Neural cell (in vitro differentiated cells): Measurements from ENCODE around the gene ZNF326. TPM values are rescaled to one million over a fixed set of nuclear protein-coding genes. Genes with fewer than 3 reads are reported as not detected.

Source experiments
- H2AFZ ChIP-seq: fragments of 200-600, 300-800 bp; sonication (generic), shearing (Covaris generic); 2 replicates; pipeline ENCODE4 v1.6.0; 2014; ENCODE audit warnings: low read depth, mild to moderate bottlenecking, antibody characterized with exemption, low read length, moderate library complexity
- H3F3A ChIP-seq: fragments of 200-600 bp; shearing (Covaris generic); 2 replicates; pipeline ENCODE4 v1.6.1; 2016; ENCODE audit warnings: mild to moderate bottlenecking, moderate library complexity, mixed read lengths, antibody characterized with exemption, low read length; ENCODE audit not compliant: insufficient read depth, poor library complexity, severe bottlenecking
- H3K27ac ChIP-seq: fragments of 200-600, 300-800 bp; sonication (generic), shearing (Covaris generic); 2 replicates; pipeline ENCODE4 v1.5.1; 2014; ENCODE audit warnings: mild to moderate bottlenecking, low read length, moderate library complexity
- H3K27me3 ChIP-seq: fragments of 300-800, 200-600 bp; sonication (generic), shearing (Covaris generic); 2 replicates; pipeline ENCODE4 v1.6.0; 2014; ENCODE audit warnings: mild to moderate bottlenecking, low read depth, low read length, moderate library complexity; ENCODE audit not compliant: insufficient read depth
- H3K36me3 ChIP-seq: fragments of 300-800, 200-600 bp; sonication (generic), shearing (Covaris generic); 2 replicates; pipeline ENCODE4 v1.5.1; 2014; ENCODE audit warnings: mild to moderate bottlenecking, antibody characterized with exemption, low read length, moderate library complexity; ENCODE audit not compliant: insufficient read depth
- H3K4me2 ChIP-seq: fragments of 300-800, 200-600 bp; sonication (generic), shearing (Covaris generic); 2 replicates; pipeline ENCODE4 v1.6.0; 2014; ENCODE audit warnings: mild to moderate bottlenecking, low read length
- H3K4me3 ChIP-seq: fragments of 300-800, 200-600 bp; sonication (generic), shearing (Covaris generic); 2 replicates; pipeline ENCODE4 v1.5.1; 2014; ENCODE audit warnings: mild to moderate bottlenecking, low read length, moderate library complexity
- H3K79me2 ChIP-seq: fragments of 200-600 bp; shearing (Covaris generic); replicated peaks from 2 replicates; pipeline ENCODE4 v1.6.0; 2014; ENCODE audit warnings: mild to moderate bottlenecking, low read length, moderate library complexity; ENCODE audit not compliant: insufficient read depth
- H3K9ac ChIP-seq: fragments of 300-800, 200-600 bp; sonication (generic), shearing (Covaris generic); 2 replicates; pipeline ENCODE4 v1.6.1; 2016; ENCODE audit warnings: mild to moderate bottlenecking, low read length, mixed read lengths
- H3K9me2 ChIP-seq: fragments of 200-600 bp; shearing (Covaris generic); 2 replicates; pipeline ENCODE4 v1.6.1; 2016; ENCODE audit warnings: mild to moderate bottlenecking, low read length, mixed read lengths; ENCODE audit not compliant: insufficient read depth
- H3K9me3 ChIP-seq: fragments of 200-600, 300-800 bp; sonication (generic), shearing (Covaris generic); 2 replicates; pipeline ENCODE4 v1.6.1; 2016; ENCODE audit warnings: mild to moderate bottlenecking, mixed run types, low read length, moderate library complexity, mixed read lengths
- H4K20me1 ChIP-seq: fragments of 200-600 bp; shearing (Covaris generic); 2 replicates; pipeline ENCODE4 v1.6.1; 2016; ENCODE audit warnings: mild to moderate bottlenecking, mixed run types; ENCODE audit not compliant: insufficient read depth
- EP300 ChIP-seq: fragments of 450-650 bp; conservative IDR thresholded peaks from 2 replicates; pipeline ENCODE4 v1.6.1; 2014; ENCODE audit warnings: antibody characterized with exemption, mild to moderate bottlenecking, moderate library complexity; ENCODE audit not compliant: poor library complexity, severe bottlenecking
- EZH2 ChIP-seq: fragments of 200-600, 300-800 bp; shearing (Covaris generic), sonication (generic); IDR thresholded peaks from 2 replicates; pipeline ENCODE4 v1.6.1; 2014; ENCODE audit warnings: antibody characterized with exemption, low read length, borderline replicate concordance, mild to moderate bottlenecking; ENCODE audit not compliant: insufficient read depth, poor library complexity, severe bottlenecking
- MXI1 ChIP-seq: fragments of 450-650 bp; conservative IDR thresholded peaks from 2 replicates; pipeline ENCODE4 v1.6.1; 2014; ENCODE audit warnings: antibody characterized with exemption, mild to moderate bottlenecking; ENCODE audit not compliant: poor library complexity, severe bottlenecking
- POLR2AphosphoS5 ChIP-seq: IDR thresholded peaks from 2 replicates; pipeline ENCODE4 v1.6.1; 2012
- RAD21 ChIP-seq: fragments of 450-650 bp; conservative IDR thresholded peaks from 2 replicates; pipeline ENCODE4 v1.6.1; 2014; ENCODE audit warnings: antibody characterized with exemption, mild to moderate bottlenecking, moderate library complexity
- SMC3 ChIP-seq: fragments of 450-650 bp; conservative IDR thresholded peaks from 2 replicates; pipeline ENCODE4 v1.6.1; 2014; ENCODE audit warnings: antibody characterized with exemption, mild to moderate bottlenecking, moderate library complexity; ENCODE audit not compliant: poor library complexity
- TAF1 ChIP-seq: IDR thresholded peaks from 2 replicates; pipeline ENCODE4 v1.6.1; 2012; ENCODE audit warnings: low read depth
- polyA minus RNA-seq: library from RNA; depleted of rRNA, polyadenylated mRNA; stranded (reverse); fragments of >200 nt; gene quantifications from 2 replicates; pipeline ENCODE4 v1.2.3, GENCODE V29; 2014
- polyA plus RNA-seq: library from polyadenylated mRNA; depleted of rRNA; stranded (reverse); fragments of >200 nt; gene quantifications from 2 replicates; pipeline ENCODE4 v1.2.3, GENCODE V29; 2014
- TF ChIP-seq, protein P1 (sequence below): fragments of 450-650 bp; IDR thresholded peaks from 2 replicates; pipeline ENCODE4 v1.5.1; 2014; ENCODE audit warnings: antibody characterized with exemption, mild to moderate bottlenecking, moderate library complexity; ENCODE audit not compliant: poor library complexity, severe bottlenecking
- TF ChIP-seq, protein P2 (sequence below): IDR thresholded peaks from 2 replicates; pipeline ENCODE4 v1.6.1; 2012; ENCODE audit warnings: borderline replicate concordance

ZNF326 gene, protein sequence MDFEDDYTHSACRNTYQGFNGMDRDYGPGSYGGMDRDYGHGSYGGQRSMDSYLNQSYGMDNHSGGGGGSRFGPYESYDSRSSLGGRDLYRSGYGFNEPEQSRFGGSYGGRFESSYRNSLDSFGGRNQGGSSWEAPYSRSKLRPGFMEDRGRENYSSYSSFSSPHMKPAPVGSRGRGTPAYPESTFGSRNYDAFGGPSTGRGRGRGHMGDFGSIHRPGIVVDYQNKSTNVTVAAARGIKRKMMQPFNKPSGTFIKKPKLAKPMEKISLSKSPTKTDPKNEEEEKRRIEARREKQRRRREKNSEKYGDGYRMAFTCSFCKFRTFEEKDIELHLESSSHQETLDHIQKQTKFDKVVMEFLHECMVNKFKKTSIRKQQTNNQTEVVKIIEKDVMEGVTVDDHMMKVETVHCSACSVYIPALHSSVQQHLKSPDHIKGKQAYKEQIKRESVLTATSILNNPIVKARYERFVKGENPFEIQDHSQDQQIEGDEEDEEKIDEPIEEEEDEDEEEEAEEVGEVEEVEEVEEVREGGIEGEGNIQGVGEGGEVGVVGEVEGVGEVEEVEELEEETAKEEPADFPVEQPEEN
- polyA plus RNA-seq, result 65.0 and 65.2 TPM in 2 replicates
- 80.1 and 91.3 TPM in 2 replicates for polyA minus RNA-seq

DNA sequence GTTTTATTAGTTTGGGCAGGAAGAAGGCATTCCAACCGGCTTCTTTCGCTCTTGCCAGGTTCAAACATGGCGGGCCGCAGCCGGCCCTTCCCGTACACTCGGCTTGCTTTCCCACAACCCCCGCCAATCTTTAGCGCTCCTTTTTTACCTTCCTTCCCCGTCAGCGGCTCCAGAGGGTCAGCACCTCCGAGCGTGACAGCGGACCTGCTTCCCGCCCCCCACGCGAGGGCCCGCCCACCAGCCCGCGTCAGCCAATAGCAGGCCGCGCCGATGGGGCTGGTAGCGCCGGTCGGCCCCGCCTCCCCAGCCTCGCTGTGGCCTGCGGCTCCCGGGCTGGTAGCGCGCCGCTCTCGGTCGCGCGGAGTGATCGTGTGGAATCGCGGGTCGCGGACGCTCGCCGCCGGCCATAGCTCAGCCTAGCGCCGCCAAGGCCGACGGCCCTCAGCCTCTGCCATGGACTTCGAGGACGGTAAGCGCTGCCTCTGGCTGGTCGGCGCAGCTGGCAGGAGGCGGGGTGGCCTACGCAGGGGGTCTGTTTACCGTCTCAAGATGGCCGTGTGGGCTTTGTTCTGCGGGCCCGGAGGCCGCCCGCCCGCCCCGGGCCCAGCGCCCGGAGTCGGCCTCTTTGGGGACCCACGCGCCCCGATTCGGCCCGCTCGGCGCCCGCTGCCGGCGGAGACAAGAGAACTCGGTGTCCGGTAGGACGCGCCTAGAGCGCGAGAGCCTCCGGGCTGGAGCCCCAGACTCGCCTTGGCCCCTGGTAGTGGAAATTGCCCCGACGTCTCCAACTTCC is at the start of gene ZNF326:
TSS of gene ZNF326 (plus strand) at position 306 of the 793 bp plus-strand sequence. CDS start at position 454, 148 bp downstream.
- peak within 1 kb of the TSS; percentile 58 for H2AFZ ChIP-seq
- no peak for TF ChIP-seq EP300
- TF ChIP-seq TAF1, result peak; percentile 47
- no peak for TF ChIP-seq SMC3
- TF ChIP-seq, protein P1, sequence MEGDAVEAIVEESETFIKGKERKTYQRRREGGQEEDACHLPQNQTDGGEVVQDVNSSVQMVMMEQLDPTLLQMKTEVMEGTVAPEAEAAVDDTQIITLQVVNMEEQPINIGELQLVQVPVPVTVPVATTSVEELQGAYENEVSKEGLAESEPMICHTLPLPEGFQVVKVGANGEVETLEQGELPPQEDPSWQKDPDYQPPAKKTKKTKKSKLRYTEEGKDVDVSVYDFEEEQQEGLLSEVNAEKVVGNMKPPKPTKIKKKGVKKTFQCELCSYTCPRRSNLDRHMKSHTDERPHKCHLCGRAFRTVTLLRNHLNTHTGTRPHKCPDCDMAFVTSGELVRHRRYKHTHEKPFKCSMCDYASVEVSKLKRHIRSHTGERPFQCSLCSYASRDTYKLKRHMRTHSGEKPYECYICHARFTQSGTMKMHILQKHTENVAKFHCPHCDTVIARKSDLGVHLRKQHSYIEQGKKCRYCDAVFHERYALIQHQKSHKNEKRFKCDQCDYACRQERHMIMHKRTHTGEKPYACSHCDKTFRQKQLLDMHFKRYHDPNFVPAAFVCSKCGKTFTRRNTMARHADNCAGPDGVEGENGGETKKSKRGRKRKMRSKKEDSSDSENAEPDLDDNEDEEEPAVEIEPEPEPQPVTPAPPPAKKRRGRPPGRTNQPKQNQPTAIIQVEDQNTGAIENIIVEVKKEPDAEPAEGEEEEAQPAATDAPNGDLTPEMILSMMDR, result peak; percentile 51
- TF ChIP-seq EZH2, result no peak
- TF ChIP-seq MXI1, result peak; percentile 76
- peak; percentile 99 for TF ChIP-seq POLR2AphosphoS5
- no peak for TF ChIP-seq RAD21
- TF ChIP-seq, protein P2, sequence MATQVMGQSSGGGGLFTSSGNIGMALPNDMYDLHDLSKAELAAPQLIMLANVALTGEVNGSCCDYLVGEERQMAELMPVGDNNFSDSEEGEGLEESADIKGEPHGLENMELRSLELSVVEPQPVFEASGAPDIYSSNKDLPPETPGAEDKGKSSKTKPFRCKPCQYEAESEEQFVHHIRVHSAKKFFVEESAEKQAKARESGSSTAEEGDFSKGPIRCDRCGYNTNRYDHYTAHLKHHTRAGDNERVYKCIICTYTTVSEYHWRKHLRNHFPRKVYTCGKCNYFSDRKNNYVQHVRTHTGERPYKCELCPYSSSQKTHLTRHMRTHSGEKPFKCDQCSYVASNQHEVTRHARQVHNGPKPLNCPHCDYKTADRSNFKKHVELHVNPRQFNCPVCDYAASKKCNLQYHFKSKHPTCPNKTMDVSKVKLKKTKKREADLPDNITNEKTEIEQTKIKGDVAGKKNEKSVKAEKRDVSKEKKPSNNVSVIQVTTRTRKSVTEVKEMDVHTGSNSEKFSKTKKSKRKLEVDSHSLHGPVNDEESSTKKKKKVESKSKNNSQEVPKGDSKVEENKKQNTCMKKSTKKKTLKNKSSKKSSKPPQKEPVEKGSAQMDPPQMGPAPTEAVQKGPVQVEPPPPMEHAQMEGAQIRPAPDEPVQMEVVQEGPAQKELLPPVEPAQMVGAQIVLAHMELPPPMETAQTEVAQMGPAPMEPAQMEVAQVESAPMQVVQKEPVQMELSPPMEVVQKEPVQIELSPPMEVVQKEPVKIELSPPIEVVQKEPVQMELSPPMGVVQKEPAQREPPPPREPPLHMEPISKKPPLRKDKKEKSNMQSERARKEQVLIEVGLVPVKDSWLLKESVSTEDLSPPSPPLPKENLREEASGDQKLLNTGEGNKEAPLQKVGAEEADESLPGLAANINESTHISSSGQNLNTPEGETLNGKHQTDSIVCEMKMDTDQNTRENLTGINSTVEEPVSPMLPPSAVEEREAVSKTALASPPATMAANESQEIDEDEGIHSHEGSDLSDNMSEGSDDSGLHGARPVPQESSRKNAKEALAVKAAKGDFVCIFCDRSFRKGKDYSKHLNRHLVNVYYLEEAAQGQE, result peak; percentile 74
- peak within 1 kb of the TSS; percentile 89 for H3K27ac ChIP-seq
- H4K20me1 ChIP-seq, result no peaks in the 10 kb centered on the region
- no peaks in the 10 kb centered on the region for H3K9me3 ChIP-seq
- no peaks in the 10 kb centered on the region for H3K9me2 ChIP-seq
- peaks cover 7% of the 10 kb centered on the region for H3K36me3 ChIP-seq
- H3K79me2 ChIP-seq, result peaks cover 48% of the 10 kb centered on the region
- H3K4me3 ChIP-seq, result peak within 1 kb of the TSS; percentile 79
- H3K9ac ChIP-seq, result peak within 1 kb of the TSS; percentile 93
- H3K4me2 ChIP-seq, result peak within 1 kb of the TSS; percentile 87
- no peaks in the 10 kb centered on the region for H3K27me3 ChIP-seq
- no peaks in the 10 kb centered on the region for H3F3A ChIP-seq

DNA sequence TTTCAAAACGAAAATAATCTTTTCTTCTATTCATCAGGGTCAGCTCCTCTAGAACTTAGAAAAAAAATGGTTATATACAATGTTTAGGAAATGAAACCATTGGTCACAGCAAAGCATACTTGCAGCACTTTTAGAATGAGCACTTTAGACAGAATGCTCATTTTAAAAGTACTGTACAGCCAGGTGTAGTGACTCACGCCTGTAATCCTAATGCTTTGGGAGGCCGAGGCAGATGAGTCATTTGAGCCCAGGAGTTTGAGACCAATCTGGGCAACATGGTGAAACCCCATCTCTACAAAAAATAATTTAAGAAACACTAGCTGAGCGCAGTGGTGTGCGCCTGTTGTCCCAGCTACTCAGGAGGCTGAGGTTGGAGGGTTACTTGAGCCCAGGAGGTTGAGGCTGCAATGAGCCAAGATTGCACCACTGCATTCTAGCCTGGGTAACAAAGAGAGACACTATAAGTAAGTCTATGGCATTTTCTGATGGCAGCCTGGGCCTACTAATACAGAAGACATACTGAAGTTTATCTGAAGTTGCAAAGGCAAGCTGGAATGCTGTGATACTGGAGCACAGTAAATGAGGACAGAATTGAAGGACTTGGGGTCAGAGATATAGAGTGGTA is 48.9 kb upstream of the ZNF326 start:
- no peak overlapping the region for H3K4me2 ChIP-seq
- H2AFZ ChIP-seq, result no peak overlapping the region
- H3K27me3 ChIP-seq, result no peaks in the 10 kb centered on the region
- H3K27ac ChIP-seq, result no peak overlapping the region
- no peak for TF ChIP-seq SMC3
- H4K20me1 ChIP-seq, result no peaks in the 10 kb centered on the region
- no peaks in the 10 kb centered on the region for H3K9me2 ChIP-seq
- no peak overlapping the region for H3K4me3 ChIP-seq
- H3K36me3 ChIP-seq, result no peaks in the 10 kb centered on the region
- no peak overlapping the region for H3K9ac ChIP-seq
- H3K79me2 ChIP-seq, result no peaks in the 10 kb centered on the region
- no peaks in the 10 kb centered on the region for H3K9me3 ChIP-seq
- no peaks in the 10 kb centered on the region for H3F3A ChIP-seq
